GM19438 (cell line): Measurements from ENCODE around the gene ACBD6.
A peak's percentile ranks its signal among the peaks of the same experiment; 100 is the strongest.

Experiments
- ATAC-seq: cut with Tn5 transposase; IDR thresholded peaks from one replicate; pipeline ENCODE4 v1.9.1; 2021; ENCODE audit warnings: low read depth; ENCODE audit not compliant: unreplicated experiment

Gene ACBD6

DNA sequence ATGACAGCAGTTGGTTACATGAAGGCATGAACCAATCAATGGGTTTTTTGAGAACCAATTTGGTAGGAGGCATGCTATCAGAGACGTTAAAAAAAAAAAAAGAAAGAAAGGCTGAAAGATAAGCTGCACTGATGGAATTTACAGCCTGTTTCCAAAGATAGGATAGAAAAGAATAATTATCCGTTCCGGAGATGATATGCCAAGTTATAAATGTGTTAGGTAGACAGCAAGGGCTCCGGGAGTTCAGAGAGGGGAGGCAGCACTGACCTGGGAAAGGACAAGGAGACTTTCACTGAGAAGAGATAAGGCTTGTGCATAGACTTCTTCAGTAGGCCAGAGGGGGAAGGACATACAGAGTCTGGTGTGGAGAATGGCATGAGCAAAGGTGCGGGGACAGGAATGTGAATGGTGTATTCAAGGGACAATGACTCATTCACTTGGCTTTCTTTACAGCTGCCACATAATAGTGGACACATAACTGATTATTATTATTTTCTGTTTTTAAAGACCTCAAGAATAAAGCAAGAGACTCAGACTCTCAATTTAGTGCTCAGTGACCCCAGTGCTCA, 24.8 kb upstream of the ACBD6 start:
- ATAC-seq = no peak

DNA sequence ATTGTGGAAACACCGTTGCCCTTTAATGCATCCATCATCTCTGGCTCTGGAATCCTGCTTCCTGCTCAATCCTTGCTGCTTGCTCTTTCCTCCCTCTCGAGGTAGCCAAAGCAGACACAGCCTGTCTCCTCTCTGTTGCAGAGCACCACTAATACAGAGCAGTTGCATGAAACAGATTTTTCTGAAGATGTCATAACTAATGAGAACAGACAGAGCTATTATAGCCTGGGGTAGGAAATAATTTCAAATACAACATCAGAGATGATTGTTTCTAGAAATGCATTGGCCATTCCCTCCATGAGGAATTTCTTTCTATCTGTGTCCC, 23.3 kb upstream of the ACBD6 start:
- no peak for ATAC-seq

GRCh38 chr1:180524915-180525714, 22.7 kb upstream of the ACBD6 start:
- ATAC-seq = no peak

- ATAC-seq = no peak
Observed at GRCh38 chr1:180524160-180524914, 22.0 kb upstream of the ACBD6 start.

GRCh38 chr1:180522213-180522515, 19.8 kb upstream of the ACBD6 start:
- no peak for ATAC-seq

- ATAC-seq = no peak
Observed at GRCh38 chr1:180521474-180522212, 19.3 kb upstream of the ACBD6 start.

- no peak for ATAC-seq
Observed at GRCh38 chr1:180519846-180520245, 17.5 kb upstream of the ACBD6 start.

- no peak for ATAC-seq
Observed at GRCh38 chr1:180515857-180516388, 13.5 kb upstream of the ACBD6 start.

GRCh38 chr1:180515364-180515763, 13.0 kb upstream of the ACBD6 start:
- ATAC-seq = no peak

DNA sequence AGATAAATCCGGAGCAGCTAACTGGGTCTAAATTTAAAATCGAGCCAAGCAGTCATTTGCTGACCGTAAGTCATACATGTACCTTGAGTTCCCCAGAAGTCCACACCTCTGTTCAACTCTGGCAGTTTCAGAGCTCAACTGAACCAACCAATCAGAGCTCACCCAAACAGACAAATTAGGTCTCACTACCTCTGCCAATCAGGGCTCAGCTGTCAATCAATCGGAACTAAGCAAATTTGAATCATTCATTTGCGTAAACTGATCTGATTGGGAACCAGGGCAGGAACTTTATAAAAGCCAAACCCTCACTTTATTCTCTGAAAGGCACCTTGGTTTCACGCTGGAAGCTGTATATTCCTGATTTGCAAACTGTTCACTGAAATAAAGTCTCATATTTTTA, 11.2 kb upstream of the ACBD6 start:
- no peak for ATAC-seq

GRCh38 chr1:180510882-180511281, 8.5 kb upstream of the ACBD6 start:
- ATAC-seq = no peak

DNA sequence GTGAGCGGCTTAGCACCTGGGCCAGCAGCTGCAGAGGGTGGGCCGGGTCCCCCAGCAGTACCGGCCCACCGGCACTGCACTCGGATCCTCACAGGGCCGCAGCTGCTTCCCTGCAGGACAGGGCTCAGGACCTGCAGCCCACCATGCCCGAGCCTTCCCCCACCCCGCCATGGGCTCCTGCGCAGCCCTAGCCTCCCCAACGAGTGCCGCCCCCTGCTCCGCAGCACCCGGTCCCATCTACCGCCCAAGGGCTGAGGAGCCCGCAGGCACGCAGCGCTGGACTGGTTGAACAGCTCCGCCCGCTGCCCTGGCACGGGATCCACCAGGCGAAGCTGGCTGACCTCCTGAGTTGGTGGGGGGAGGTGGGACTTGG, 6.3 kb upstream of the ACBD6 start:
- no peak for ATAC-seq

- no peak for ATAC-seq
Observed at GRCh38 chr1:180507795-180508724, 5.7 kb upstream of the ACBD6 start.

GRCh38 chr1:180505732-180506335, 3.5 kb upstream of the ACBD6 start:
- ATAC-seq = no peak

DNA sequence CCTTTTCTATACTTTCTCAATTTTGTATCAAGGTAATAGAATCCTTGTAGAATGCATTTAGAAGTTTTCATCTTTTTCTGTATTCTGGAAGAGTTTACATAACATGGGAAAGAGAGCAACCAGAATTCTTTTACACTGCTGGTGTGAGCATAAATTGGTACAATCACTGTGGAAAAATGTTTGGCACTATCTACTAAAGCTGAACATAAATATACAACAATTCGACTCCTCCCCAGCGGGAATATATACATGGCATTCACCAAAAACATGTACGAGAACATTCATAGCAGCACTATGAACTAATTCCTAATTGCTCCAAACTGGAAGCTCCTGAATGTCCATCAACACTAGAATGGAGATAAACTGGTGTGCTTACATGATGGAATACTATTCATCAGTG, 1.8 kb upstream of the ACBD6 start:
- no peak for ATAC-seq

- peak; percentile 4 for ATAC-seq
Observed at GRCh38 chr1:180503280-180503862, 994 bp upstream of the ACBD6 start.

GRCh38 chr1:180501865-180502360, 464 bp downstream of the ACBD6 start:
- peak; percentile 22 for ATAC-seq

DNA sequence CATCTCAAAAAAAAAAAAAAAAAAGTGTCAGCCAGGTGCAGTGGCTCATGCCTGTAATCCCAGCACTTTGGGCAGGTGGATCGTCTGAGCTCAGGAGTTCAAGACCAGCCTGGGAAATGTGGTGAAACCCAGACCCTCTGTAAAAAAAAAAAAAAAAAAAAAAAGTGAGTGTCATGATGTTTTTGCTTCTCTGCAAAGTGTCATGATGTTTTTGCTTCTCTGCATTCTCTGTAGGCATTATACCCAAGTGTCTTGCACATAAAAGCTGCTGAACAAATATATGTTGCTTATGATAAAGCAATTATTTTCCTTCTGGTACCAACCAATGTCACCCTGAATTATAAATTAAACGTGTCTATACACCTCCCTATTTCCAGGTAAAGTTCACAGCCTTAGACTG, 1.7 kb downstream of the ACBD6 start:
- ATAC-seq = no peak

GRCh38 chr1:180498594-180498993, 3.8 kb downstream of the ACBD6 start:
- no peak for ATAC-seq
